K562 (cell line): ENCODE data around the gene COX7B. TPM values are rescaled to one million over a fixed set of nuclear protein-coding genes. Genes with fewer than 3 reads are reported as not detected.

Source experiments
- BRF1 ChIP-seq: IDR thresholded peaks from 3 replicates; pipeline ENCODE4 v1.6.1; 2011; ENCODE audit warnings: borderline replicate concordance, mild to moderate bottlenecking; ENCODE audit not compliant: insufficient read length; ENCODE audit errors: extremely low read depth
- CXXC5 ChIP-seq: fragments of 250-450 bp; sonication (Bioruptor Pico); IDR thresholded peaks from 2 replicates; pipeline ENCODE4 v1.8.0; 2022; ENCODE audit warnings: inconsistent platforms, mild to moderate bottlenecking, moderate library complexity
- DMBX1 ChIP-seq: fragments of 250-450 bp; sonication (Bioruptor Pico); IDR thresholded peaks from 2 replicates; pipeline ENCODE4 v1.8.0; 2022; ENCODE audit warnings: inconsistent platforms, mild to moderate bottlenecking, moderate library complexity, borderline replicate concordance
- ELF1 ChIP-seq: fragments of 200-800 bp; sonication (Bioruptor generic); IDR thresholded peaks from 2 replicates; pipeline ENCODE4 v1.6.1; 2016; ENCODE audit warnings: missing genetic modification characterization, missing compliant biosample characterization
- ELF2 ChIP-seq: fragments of 250-450 bp; sonication (Bioruptor Pico); IDR thresholded peaks from 2 replicates; pipeline ENCODE4 v1.5.0; 2021; ENCODE audit warnings: mild to moderate bottlenecking
- GTF2F1 ChIP-seq: IDR thresholded peaks from 2 replicates; pipeline ENCODE4 v1.6.1; 2011; ENCODE audit warnings: low read depth, low read length, improper control_type of control experiment
- HNRNPUL1 ChIP-seq: fragments of 200-400 bp; formaldehyde crosslinking; IDR thresholded peaks from 2 replicates; pipeline ENCODE4 v1.6.1; 2017; ENCODE audit warnings: low read length
- HSF4 ChIP-seq: fragments of 250-450 bp; sonication (Bioruptor Pico); IDR thresholded peaks from 2 replicates; pipeline ENCODE4 v2.1.2; 2022; ENCODE audit warnings: mild to moderate bottlenecking, moderate library complexity, borderline replicate concordance
- KAT7 ChIP-seq: sonication (generic); formaldehyde crosslinking; IDR thresholded peaks from 2 replicates; pipeline ENCODE4 v1.8.0; 2022; ENCODE audit warnings: missing genetic modification reagents, mild to moderate bottlenecking, borderline replicate concordance
- MXI1 ChIP-seq: IDR thresholded peaks from 2 replicates; pipeline ENCODE4 v1.6.1; 2011; ENCODE audit warnings: low read depth, mild to moderate bottlenecking, improper control_type of control experiment, low read length
- NFE2L1 ChIP-seq: fragments of 450-650 bp; IDR thresholded peaks from 2 replicates; pipeline ENCODE4 v1.6.1; 2016; ENCODE audit warnings: missing genetic modification characterization, low read depth, mild to moderate bottlenecking, missing compliant biosample characterization, moderate library complexity, borderline replicate concordance
- PYGO2 ChIP-seq: fragments of 450-650 bp; IDR thresholded peaks from 2 replicates; pipeline ENCODE4 v1.6.1; 2016; ENCODE audit warnings: mild to moderate bottlenecking, missing genetic modification characterization, moderate library complexity, missing compliant biosample characterization
- RBM14 ChIP-seq: fragments of 200-400 bp; formaldehyde crosslinking; IDR thresholded peaks from 2 replicates; pipeline ENCODE4 v1.6.1; 2018; ENCODE audit warnings: low read depth, mild to moderate bottlenecking, low read length, moderate library complexity, borderline replicate concordance; ENCODE audit not compliant: insufficient read depth
- SPI1 ChIP-seq: IDR thresholded peaks from 2 replicates; pipeline ENCODE4 v1.6.1; 2011; ENCODE audit warnings: low read depth, low read length, control low read depth, borderline replicate concordance
- ZNF143 ChIP-seq: sonication (generic); formaldehyde crosslinking; IDR thresholded peaks from 2 replicates; pipeline ENCODE4 v1.9.0; 2022; ENCODE audit warnings: mild to moderate bottlenecking, missing genetic modification reagents
- polyA plus RNA-seq, 8 experiments: library from polyadenylated mRNA; depleted of rRNA in 4 of 8; stranded (reverse) in 5 of 8; unstranded in 3 of 8; fragments of >200 nt; fragmentation: Nextera tagmentation in 2 of 8; fragmentation: Illumina TruSeq in 1 of 8; extraction: Ambion mirVana in 2 of 8; extraction: Trizol in 1 of 8; gene quantifications; 2 replicates each; pipeline versions ENCODE4 v1.2.1 to v1.2.3, GENCODE V29; 2011 to 2014; ENCODE audit warnings: inconsistent platforms in 1 of 8, missing spikeins in 1 of 8
- total RNA-seq, 7 experiments: library from RNA; depleted of rRNA in 6 of 7; stranded (reverse); fragments of >200 nt in 6 of 7; fragmentation: Illumina TruSeq in 2 of 7; extraction: Trizol in 2 of 7; gene quantifications; 2 replicates each; pipeline versions ENCODE4 v1.2.1 to v1.2.3, GENCODE V29; 2011 to 2021; ENCODE audit warnings: low replicate concordance in 1 of 7
- TF ChIP-seq, protein P1 (sequence below), 2 experiments: fragments of 450-650 bp; IDR thresholded peaks; 2 replicates each; pipeline ENCODE4 v1.6.1; 2016; ENCODE audit warnings: mild to moderate bottlenecking in 2 of 2, borderline replicate concordance in 1 of 2, low read depth in 1 of 2, moderate library complexity in 1 of 2
- TF ChIP-seq, protein P2 (sequence below): conservative IDR thresholded peaks from 2 replicates; pipeline ENCODE4 v1.6.1; 2011; ENCODE audit warnings: low read depth, mild to moderate bottlenecking, low read length; ENCODE audit not compliant: control insufficient read depth

The COX7B gene
- total and polyA plus RNA-seq, 9 of the 15 experiments (the other 6 are each of a cell fraction or from before 2014, with no cell fraction given), result 549 to 2,891 (median 1,307) TPM

DNA sequence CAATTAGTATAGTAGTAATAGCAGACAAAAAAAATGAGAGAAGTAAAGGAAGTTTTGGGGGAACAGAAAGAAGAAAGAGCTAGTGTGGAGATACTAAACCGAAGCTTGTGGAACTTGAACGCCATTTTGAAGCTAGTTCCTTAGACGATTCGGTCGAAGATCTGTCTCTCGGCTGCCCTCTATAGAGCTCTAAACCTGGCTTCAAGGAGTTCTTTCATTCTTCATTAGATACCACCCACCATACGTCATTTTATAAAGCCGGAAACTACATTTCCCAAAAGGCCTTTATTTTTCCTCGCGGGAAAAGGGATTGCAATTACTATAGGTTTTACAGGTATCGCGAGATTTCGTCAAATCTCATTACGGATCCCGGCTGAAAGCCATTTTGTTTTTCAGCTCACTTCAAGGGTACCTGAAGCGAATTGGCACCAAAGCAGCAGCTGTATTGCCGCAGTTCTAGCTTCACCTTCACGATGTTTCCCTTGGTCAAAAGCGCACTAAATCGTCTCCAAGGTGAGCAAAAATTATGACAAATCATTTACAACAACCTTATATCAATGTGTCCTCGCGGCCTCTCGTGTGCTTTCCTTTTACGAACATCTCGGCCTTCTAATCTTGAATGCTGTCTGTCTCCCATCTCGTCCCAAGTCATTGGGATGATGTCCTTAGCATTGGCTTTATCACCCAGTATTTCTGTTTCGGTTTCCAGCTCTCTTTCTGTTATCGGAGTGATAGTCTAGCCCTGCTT is at the start of gene COX7B (continued):
- TF ChIP-seq, protein P1, sequence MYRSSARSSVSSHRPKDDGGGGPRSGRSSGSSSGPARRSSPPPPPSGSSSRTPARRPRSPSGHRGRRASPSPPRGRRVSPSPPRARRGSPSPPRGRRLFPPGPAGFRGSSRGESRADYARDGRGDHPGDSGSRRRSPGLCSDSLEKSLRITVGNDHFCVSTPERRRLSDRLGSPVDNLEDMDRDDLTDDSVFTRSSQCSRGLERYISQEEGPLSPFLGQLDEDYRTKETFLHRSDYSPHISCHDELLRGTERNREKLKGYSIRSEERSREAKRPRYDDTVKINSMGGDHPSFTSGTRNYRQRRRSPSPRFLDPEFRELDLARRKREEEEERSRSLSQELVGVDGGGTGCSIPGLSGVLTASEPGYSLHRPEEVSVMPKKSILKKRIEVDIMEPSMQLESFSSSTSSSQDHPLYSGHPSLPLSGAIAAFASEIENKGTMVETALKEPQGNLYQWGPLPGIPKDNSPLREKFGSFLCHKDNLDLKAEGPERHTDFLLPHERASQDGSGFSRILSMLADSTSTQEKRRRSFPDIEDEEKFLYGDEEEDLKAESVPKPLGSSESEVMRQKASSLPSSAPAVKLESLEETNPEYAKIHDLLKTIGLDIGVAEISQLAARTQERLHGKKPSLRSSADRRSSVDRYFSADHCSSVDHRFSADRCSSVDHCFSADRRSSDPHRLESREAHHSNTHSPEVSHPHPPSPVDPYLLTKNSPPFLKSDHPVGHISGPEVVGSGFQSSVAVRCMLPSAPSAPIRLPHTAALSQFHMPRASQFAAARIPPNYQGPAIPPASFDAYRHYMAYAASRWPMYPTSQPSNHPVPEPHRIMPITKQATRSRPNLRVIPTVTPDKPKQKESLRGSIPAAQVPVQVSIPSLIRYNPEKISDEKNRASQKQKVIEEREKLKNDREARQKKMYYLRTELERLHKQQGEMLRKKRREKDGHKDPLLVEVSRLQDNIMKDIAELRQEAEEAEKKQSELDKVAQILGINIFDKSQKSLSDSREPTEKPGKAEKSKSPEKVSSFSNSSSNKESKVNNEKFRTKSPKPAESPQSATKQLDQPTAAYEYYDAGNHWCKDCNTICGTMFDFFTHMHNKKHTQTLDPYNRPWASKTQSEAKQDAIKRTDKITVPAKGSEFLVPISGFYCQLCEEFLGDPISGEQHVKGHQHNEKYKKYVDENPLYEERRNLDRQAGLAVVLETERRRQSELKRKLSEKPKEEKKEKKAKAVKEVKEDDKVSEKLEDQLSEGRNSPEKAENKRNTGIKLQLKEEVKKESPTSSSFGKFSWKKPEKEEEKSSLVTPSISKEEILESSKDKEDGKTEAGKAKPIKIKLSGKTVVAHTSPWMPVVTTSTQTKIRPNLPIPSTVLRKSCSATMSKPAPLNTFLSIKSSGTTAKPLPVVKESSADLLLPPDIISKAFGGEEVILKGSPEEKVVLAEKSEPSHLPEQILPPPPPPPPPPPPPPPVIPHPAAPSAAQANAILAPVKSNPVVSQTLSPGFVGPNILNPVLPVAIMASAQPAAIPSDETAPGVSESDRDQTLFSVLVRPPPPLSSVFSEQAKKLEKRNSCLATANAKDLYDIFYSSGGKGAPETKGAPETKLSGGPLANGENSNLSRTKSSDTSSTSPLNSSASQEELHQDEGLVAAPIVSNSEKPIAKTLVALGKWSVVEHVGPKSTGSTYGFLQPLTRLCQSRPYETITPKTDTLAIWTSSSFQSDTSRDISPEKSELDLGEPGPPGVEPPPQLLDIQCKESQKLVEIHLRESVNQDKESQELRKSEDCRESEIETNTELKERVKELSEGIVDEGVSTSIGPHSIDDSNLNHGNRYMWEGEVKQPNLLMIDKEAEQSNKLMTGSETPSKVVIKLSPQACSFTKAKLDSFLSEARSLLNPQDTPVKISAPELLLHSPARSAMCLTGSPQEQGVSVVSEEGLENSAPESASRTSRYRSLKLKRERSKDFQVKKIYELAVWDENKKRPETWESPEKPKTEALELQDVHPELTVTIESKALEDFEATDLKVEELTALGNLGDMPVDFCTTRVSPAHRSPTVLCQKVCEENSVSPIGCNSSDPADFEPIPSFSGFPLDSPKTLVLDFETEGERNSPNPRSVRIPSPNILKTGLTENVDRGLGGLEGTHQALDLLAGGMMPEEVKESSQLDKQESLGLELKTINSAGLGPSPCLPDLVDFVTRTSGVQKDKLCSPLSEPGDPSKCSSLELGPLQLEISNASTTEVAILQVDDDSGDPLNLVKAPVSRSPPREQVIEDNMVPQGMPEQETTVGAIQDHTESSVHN (IDR thresholded peaks at IDR 0.05; ENCODE audit: borderline replicate concordance in 1 of 2, low read depth in 1 of 2), result no peak
- TF ChIP-seq, protein P2, sequence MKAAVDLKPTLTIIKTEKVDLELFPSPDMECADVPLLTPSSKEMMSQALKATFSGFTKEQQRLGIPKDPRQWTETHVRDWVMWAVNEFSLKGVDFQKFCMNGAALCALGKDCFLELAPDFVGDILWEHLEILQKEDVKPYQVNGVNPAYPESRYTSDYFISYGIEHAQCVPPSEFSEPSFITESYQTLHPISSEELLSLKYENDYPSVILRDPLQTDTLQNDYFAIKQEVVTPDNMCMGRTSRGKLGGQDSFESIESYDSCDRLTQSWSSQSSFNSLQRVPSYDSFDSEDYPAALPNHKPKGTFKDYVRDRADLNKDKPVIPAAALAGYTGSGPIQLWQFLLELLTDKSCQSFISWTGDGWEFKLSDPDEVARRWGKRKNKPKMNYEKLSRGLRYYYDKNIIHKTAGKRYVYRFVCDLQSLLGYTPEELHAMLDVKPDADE, result no peak
- TF ChIP-seq GTF2F1, result no peak; the same call in 1 of the 2 replicates
- no peak for TF ChIP-seq HSF4 (CRISPR knock-in tag)
- no peak for TF ChIP-seq ELF1 (tag)
- TF ChIP-seq PYGO2 (tag), result no peak
- TF ChIP-seq MXI1, result 0 out of 2 replicates have a peak, but pooled peaks have one; percentile 40
- no peak for TF ChIP-seq RBM14
- TF ChIP-seq CXXC5 (CRISPR knock-in tag), result peak; percentile 19; the same call in 1 of the 2 replicates
- no peak for TF ChIP-seq ELF2 (CRISPR knock-in tag)
- TF ChIP-seq SPI1, result no peak
- no peak for TF ChIP-seq DMBX1 (CRISPR knock-in tag)
- peak; percentile 78 for TF ChIP-seq ZNF143 (CRISPR knock-in tag)
- no peak for TF ChIP-seq KAT7 (CRISPR knock-in tag)
- TF ChIP-seq BRF1, result no peak
- no peak for TF ChIP-seq NFE2L1
- no peak for TF ChIP-seq HNRNPUL1
